PC-9 (cell line): ENCODE measurements around the gene OPA1. TPM values are rescaled to one million over a fixed set of nuclear protein-coding genes. Genes with fewer than 3 reads are reported as not detected.

Experiments
- BruUV-seq: library from RNA; stranded (reverse); fragments of 400-500 nt; replicated peaks from 2 replicates; lab custom pipeline; 2021; lab: Mats Ljungman, UMichigan
- CTCF ChIA-PET: fragments of 300-600 bp; sonication (Branson Sonifier 250); formaldehyde crosslinking; loops from one replicate; lab custom pipeline; 2022; ENCODE audit warnings: antibody characterized with exemption; lab: Charles Lee
- POLR2A ChIA-PET: fragments of 300-600 bp; sonication (Branson Sonifier 250); formaldehyde crosslinking; loops from one replicate; lab custom pipeline; 2022; ENCODE audit warnings: antibody characterized with exemption; ENCODE audit not compliant: unreplicated experiment; lab: Charles Lee
- DNase-seq, 2 experiments: peaks; one replicate each; pipeline versions ENCODE4 v3.0.0 to v3.0.0-alpha.2; 2015 to 2022; ENCODE audit warnings: mixed read lengths in 1 of 2
- H2AFZ ChIP-seq: fragments of 200-600 bp; sonication (generic); 2 replicates; pipeline ENCODE4 v1.8.1; 2017; ENCODE audit warnings: antibody characterized with exemption
- H3F3A ChIP-seq: fragments of 200-600 bp; sonication (generic); 2 replicates; pipeline ENCODE4 v1.8.1; 2017; ENCODE audit warnings: antibody characterized with exemption, mild to moderate bottlenecking, low read depth; ENCODE audit not compliant: insufficient read depth
- H3K27ac ChIP-seq: fragments of 200-600 bp; sonication (generic); 2 replicates; pipeline ENCODE4 v1.6.1; 2016; ENCODE audit warnings: mixed run types
- H3K27me3 ChIP-seq: fragments of 200-600 bp; sonication (generic); 2 replicates; pipeline ENCODE4 v1.6.1; 2016; ENCODE audit warnings: low read depth, mixed run types; ENCODE audit not compliant: insufficient read depth
- H3K36me3 ChIP-seq: fragments of 200-600 bp; sonication (generic); 2 replicates; pipeline ENCODE4 v1.6.1; 2016; ENCODE audit warnings: low read depth, mixed run types
- H3K4me1 ChIP-seq: fragments of 200-600 bp; sonication (generic); replicated peaks from 2 replicates; pipeline ENCODE4 v1.6.1; 2016; ENCODE audit warnings: mixed run types; ENCODE audit not compliant: insufficient read depth
- H3K4me2 ChIP-seq: fragments of 200-600 bp; sonication (generic); 2 replicates; pipeline ENCODE4 v1.6.1; 2017; ENCODE audit warnings: mixed run types
- H3K4me3 ChIP-seq: fragments of 200-600 bp; sonication (generic); 2 replicates; pipeline ENCODE4 v1.6.1; 2016; ENCODE audit warnings: mixed run types
- H3K79me2 ChIP-seq: fragments of 200-600 bp; sonication (generic); 2 replicates; pipeline ENCODE4 v1.6.1; 2017; ENCODE audit warnings: low read depth, mixed run types
- H3K9me2 ChIP-seq: fragments of 200-600 bp; sonication (generic); 2 replicates; pipeline ENCODE4 v1.8.1; 2017; ENCODE audit warnings: mild to moderate bottlenecking; ENCODE audit not compliant: insufficient read depth
- H3K9me3 ChIP-seq: fragments of 200-600 bp; sonication (generic); 2 replicates; pipeline ENCODE4 v1.8.1; 2016; ENCODE audit warnings: low read depth; ENCODE audit not compliant: insufficient read depth
- H4K20me1 ChIP-seq: fragments of 200-600 bp; sonication (generic); 2 replicates; pipeline ENCODE4 v1.8.1; 2017; ENCODE audit not compliant: insufficient read depth
- CTCF ChIP-seq: fragments of 200-600 bp; sonication (generic); conservative IDR thresholded peaks from 2 replicates; pipeline ENCODE4 v1.6.1; 2017; ENCODE audit warnings: mixed run types, antibody characterized with exemption, mild to moderate bottlenecking, moderate library complexity
- EZH2 ChIP-seq: fragments of 200-600 bp; sonication (generic); IDR thresholded peaks from 2 replicates; pipeline ENCODE4 v1.8.0; 2017; ENCODE audit warnings: antibody characterized with exemption, low read depth
- intact Hi-C: fragments of 100-400 bp; cut with micrococcal nuclease; formaldehyde crosslinking; loops from one replicate; pipeline ENCODE4 v1.10.0; 2022; ENCODE audit not compliant: unreplicated experiment
- total RNA-seq: library from RNA; stranded (reverse); gene quantifications from 2 replicates; pipeline ENCODE4 v1.2.3, GENCODE V29; 2021

Gene OPA1
- total RNA-seq, 1 experiment from 2014 or later, result 120 TPM

GRCh38 chr3:193702967-193703366, 110.0 kb downstream of the OPA1 start:
- Histone ChIP-seq H3K9me2 (no peaks in the 10 kb centered on the region), H2AFZ (no peak overlapping the region), H3K4me1 (no peaks in the 10 kb centered on the region), H3K27ac (no peak overlapping the region), H3F3A (no peaks in the 10 kb centered on the region), H4K20me1 (no peaks in the 10 kb centered on the region), H3K9me3 (no peaks in the 10 kb centered on the region), H3K36me3 (no peaks in the 10 kb centered on the region), H3K79me2 (no peaks in the 10 kb centered on the region), H3K4me2 (no peak overlapping the region), H3K4me3 (no peak overlapping the region), H3K27me3 (no peaks in the 10 kb centered on the region)
- no peak for TF ChIP-seq EZH2
- no peak for TF ChIP-seq CTCF
- DNase-seq, result no peak
- CTCF ChIA-PET, result interaction anchor here (0.6 kb wide), 1 partner anchor 38 kb away, joined by 3 read pairs; no protein-coding TSS in a partner anchor
- POLR2A ChIA-PET, result interaction anchor here (0.7 kb wide), 1 partner anchor 436 kb away, joined by 5 read pairs; no protein-coding TSS in a partner anchor
- intact Hi-C loops, result no loop called here
- no TSS peak for BruUV-seq

- Histone ChIP-seq H4K20me1 (no peaks in the 10 kb centered on the region), H3K9me3 (no peaks in the 10 kb centered on the region), H3K27ac (no peak overlapping the region), H3K79me2 (no peaks in the 10 kb centered on the region), H3K27me3 (no peaks in the 10 kb centered on the region), H3K4me1 (no peaks in the 10 kb centered on the region), H3F3A (no peaks in the 10 kb centered on the region), H3K36me3 (no peaks in the 10 kb centered on the region), H3K4me2 (no peak overlapping the region), H3K9me2 (no peaks in the 10 kb centered on the region), H3K4me3 (no peak overlapping the region), H2AFZ (no peak overlapping the region)
- DNase-seq, result no peak
- BruUV-seq, result no TSS peak
- ChIA-PET POLR2A (no interaction called here), CTCF (interaction anchor here (0.6 to 0.7 kb wide), 2 partner anchors 17 to 24 kb away, joined by 3 to 8 read pairs; no protein-coding TSS in a partner anchor)
- TF ChIP-seq CTCF (no peak), EZH2 (no peak)
- intact Hi-C loops, result no loop called here
These were observed 111.4 kb downstream of the OPA1 start for GRCh38 chr3:193704431-193704830.

- Histone ChIP-seq H4K20me1 (no peaks in the 10 kb centered on the region), H3K27ac (no peak overlapping the region), H3K27me3 (no peaks in the 10 kb centered on the region), H3K9me2 (no peaks in the 10 kb centered on the region), H3K4me2 (no peak overlapping the region), H3K9me3 (no peaks in the 10 kb centered on the region; the same call in 1 of the 2 replicates), H3K4me1 (no peaks in the 10 kb centered on the region), H3K36me3 (no peaks in the 10 kb centered on the region), H2AFZ (no peak overlapping the region), H3K4me3 (no peak overlapping the region), H3F3A (no peaks in the 10 kb centered on the region), H3K79me2 (no peaks in the 10 kb centered on the region)
- BruUV-seq, result no TSS peak
- POLR2A ChIA-PET, result no interaction called here
- no peak for DNase-seq
- CTCF ChIA-PET, result no interaction called here
- TF ChIP-seq EZH2 (no peak), CTCF (no peak)
- intact Hi-C loops, result no loop called here
These were observed 115.3 kb downstream of the OPA1 start for GRCh38 chr3:193708270-193708669.
